HepG2 (cell line): ENCODE measurements around the gene AANAT. TPM values are rescaled to one million over a fixed set of nuclear protein-coding genes. Genes with fewer than 3 reads are reported as not detected.

ENCODE experiments used
- EHMT2 ChIP-seq: fragments of 200-600 bp; sonication (generic); IDR thresholded peaks from 2 replicates; pipeline ENCODE4 v1.7.0; 2017; ENCODE audit warnings: antibody characterized with exemption, low read depth, low read length, borderline replicate concordance
- ELF1 ChIP-seq: sonication (generic); formaldehyde crosslinking; IDR thresholded peaks from 2 replicates; pipeline ENCODE4 v1.4.0; 2020; ENCODE audit warnings: missing genetic modification reagents
- HDAC1 ChIP-seq: sonication (generic); formaldehyde crosslinking; IDR thresholded peaks from 2 replicates; pipeline ENCODE4 v1.5.1; 2020; ENCODE audit warnings: mild to moderate bottlenecking, missing genetic modification reagents
- HMG20A ChIP-seq: IDR thresholded peaks from 2 replicates; pipeline ENCODE4 v1.6.1; 2016; ENCODE audit warnings: borderline replicate concordance
- JARID2 ChIP-seq: sonication (generic); formaldehyde crosslinking; IDR thresholded peaks from 2 replicates; pipeline ENCODE4 v1.8.1; 2023; ENCODE audit warnings: missing genetic modification reagents, inconsistent platforms; ENCODE audit not compliant: insufficient replicate concordance
- MTERF4 ChIP-seq: sonication (generic); formaldehyde crosslinking; IDR thresholded peaks from 2 replicates; pipeline ENCODE4 v1.8.0; 2023; ENCODE audit warnings: mild to moderate bottlenecking, missing genetic modification reagents
- NCOA1 ChIP-seq: sonication (generic); formaldehyde crosslinking; IDR thresholded peaks from 2 replicates; pipeline ENCODE4 v1.9.0; 2021; ENCODE audit warnings: missing genetic modification reagents
- NR3C1 ChIP-seq: sonication (generic); formaldehyde crosslinking; IDR thresholded peaks from 2 replicates; pipeline ENCODE4 v1.4.0; 2020; ENCODE audit warnings: missing genetic modification reagents
- SATB2 ChIP-seq: sonication (generic); formaldehyde crosslinking; IDR thresholded peaks from 2 replicates; pipeline ENCODE4 v1.5.0; 2020; ENCODE audit warnings: missing genetic modification reagents
- SSRP1 ChIP-seq: IDR thresholded peaks from 2 replicates; pipeline ENCODE4 v1.6.1; 2016; ENCODE audit warnings: control low read depth
- YY1 ChIP-seq: IDR thresholded peaks from 2 replicates; pipeline ENCODE4 v1.6.1; 2011; ENCODE audit warnings: low read length, low read depth, moderate library complexity, mild to moderate bottlenecking; ENCODE audit not compliant: insufficient read depth, insufficient replicate concordance
- ZNF790 ChIP-seq: sonication (generic); formaldehyde crosslinking; IDR thresholded peaks from 2 replicates; pipeline ENCODE4 v1.8.0; 2022; ENCODE audit warnings: missing genetic modification reagents, mild to moderate bottlenecking, borderline replicate concordance
- polyA plus RNA-seq, 8 experiments: library from polyadenylated mRNA; depleted of rRNA in 3 of 8; stranded (reverse) in 7 of 8; unstranded in 1 of 8; fragments of >200 nt; fragmentation: Illumina TruSeq in 4 of 8; extraction: Trizol in 4 of 8; gene quantifications; 2 replicates each; pipeline versions ENCODE4 v1.2.1 to v1.2.3, GENCODE V29; 2011 to 2016; ENCODE audit warnings: low read depth in 4 of 8, missing spikeins in 1 of 8, mixed read lengths in 1 of 8; ENCODE audit not compliant: insufficient read depth in 1 of 8
- total RNA-seq, 5 experiments: library from RNA; depleted of rRNA; stranded (reverse); fragments of >200 nt; fragmentation: Illumina TruSeq; extraction: Trizol; gene quantifications; 2 replicates each; pipeline ENCODE4 v1.2.3, GENCODE V29; 2016; ENCODE audit warnings: low read depth in 1 of 5
- TF ChIP-seq, protein P1 (sequence below): sonication (generic); formaldehyde crosslinking; IDR thresholded peaks from 2 replicates; pipeline ENCODE4 v1.4.0; 2020; ENCODE audit warnings: mild to moderate bottlenecking, missing genetic modification reagents
- TF ChIP-seq, protein P2 (sequence below): fragments of 450-650 bp; IDR thresholded peaks from 2 replicates; pipeline ENCODE4 v1.6.1; 2017; ENCODE audit warnings: mild to moderate bottlenecking
- TF ChIP-seq, protein P3 (sequence below): sonication (generic); formaldehyde crosslinking; IDR thresholded peaks from 2 replicates; pipeline ENCODE4 v1.4.0; 2020; ENCODE audit warnings: mild to moderate bottlenecking, missing genetic modification reagents

Gene AANAT
- total and polyA plus RNA-seq, 2 of the 13 experiments (the other 11 are each of a cell fraction or from before 2014, with no cell fraction given), result 0.07 TPM; not detected in 1

GRCh38 chr17:76506408-76507345, 39.3 kb downstream of the AANAT start (continued):
- TF ChIP-seq HDAC1 (CRISPR knock-in tag) (no peak; the same call in 1 of the 2 replicates), HMG20A (CRISPR knock-in tag) (peak; percentile 27; the same call in 1 of the 2 replicates), YY1 (peak; percentile 57), EHMT2 (no peak), ELF1 (CRISPR knock-in tag) (no peak; the same call in 1 of the 2 replicates), SSRP1 (no peak), NR3C1 (CRISPR knock-in tag) (no peak), MTERF4 (CRISPR knock-in tag) (0 out of 2 replicates have a peak, but pooled peaks have one; percentile 84), SATB2 (CRISPR knock-in tag) (no peak), JARID2 (no peak), NCOA1 (CRISPR knock-in tag) (no peak), ZNF790 (CRISPR knock-in tag) (no peak)
- TF ChIP-seq, protein P1, sequence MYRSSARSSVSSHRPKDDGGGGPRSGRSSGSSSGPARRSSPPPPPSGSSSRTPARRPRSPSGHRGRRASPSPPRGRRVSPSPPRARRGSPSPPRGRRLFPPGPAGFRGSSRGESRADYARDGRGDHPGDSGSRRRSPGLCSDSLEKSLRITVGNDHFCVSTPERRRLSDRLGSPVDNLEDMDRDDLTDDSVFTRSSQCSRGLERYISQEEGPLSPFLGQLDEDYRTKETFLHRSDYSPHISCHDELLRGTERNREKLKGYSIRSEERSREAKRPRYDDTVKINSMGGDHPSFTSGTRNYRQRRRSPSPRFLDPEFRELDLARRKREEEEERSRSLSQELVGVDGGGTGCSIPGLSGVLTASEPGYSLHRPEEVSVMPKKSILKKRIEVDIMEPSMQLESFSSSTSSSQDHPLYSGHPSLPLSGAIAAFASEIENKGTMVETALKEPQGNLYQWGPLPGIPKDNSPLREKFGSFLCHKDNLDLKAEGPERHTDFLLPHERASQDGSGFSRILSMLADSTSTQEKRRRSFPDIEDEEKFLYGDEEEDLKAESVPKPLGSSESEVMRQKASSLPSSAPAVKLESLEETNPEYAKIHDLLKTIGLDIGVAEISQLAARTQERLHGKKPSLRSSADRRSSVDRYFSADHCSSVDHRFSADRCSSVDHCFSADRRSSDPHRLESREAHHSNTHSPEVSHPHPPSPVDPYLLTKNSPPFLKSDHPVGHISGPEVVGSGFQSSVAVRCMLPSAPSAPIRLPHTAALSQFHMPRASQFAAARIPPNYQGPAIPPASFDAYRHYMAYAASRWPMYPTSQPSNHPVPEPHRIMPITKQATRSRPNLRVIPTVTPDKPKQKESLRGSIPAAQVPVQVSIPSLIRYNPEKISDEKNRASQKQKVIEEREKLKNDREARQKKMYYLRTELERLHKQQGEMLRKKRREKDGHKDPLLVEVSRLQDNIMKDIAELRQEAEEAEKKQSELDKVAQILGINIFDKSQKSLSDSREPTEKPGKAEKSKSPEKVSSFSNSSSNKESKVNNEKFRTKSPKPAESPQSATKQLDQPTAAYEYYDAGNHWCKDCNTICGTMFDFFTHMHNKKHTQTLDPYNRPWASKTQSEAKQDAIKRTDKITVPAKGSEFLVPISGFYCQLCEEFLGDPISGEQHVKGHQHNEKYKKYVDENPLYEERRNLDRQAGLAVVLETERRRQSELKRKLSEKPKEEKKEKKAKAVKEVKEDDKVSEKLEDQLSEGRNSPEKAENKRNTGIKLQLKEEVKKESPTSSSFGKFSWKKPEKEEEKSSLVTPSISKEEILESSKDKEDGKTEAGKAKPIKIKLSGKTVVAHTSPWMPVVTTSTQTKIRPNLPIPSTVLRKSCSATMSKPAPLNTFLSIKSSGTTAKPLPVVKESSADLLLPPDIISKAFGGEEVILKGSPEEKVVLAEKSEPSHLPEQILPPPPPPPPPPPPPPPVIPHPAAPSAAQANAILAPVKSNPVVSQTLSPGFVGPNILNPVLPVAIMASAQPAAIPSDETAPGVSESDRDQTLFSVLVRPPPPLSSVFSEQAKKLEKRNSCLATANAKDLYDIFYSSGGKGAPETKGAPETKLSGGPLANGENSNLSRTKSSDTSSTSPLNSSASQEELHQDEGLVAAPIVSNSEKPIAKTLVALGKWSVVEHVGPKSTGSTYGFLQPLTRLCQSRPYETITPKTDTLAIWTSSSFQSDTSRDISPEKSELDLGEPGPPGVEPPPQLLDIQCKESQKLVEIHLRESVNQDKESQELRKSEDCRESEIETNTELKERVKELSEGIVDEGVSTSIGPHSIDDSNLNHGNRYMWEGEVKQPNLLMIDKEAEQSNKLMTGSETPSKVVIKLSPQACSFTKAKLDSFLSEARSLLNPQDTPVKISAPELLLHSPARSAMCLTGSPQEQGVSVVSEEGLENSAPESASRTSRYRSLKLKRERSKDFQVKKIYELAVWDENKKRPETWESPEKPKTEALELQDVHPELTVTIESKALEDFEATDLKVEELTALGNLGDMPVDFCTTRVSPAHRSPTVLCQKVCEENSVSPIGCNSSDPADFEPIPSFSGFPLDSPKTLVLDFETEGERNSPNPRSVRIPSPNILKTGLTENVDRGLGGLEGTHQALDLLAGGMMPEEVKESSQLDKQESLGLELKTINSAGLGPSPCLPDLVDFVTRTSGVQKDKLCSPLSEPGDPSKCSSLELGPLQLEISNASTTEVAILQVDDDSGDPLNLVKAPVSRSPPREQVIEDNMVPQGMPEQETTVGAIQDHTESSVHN (CRISPR knock-in tag), result no peak
- TF ChIP-seq, protein P2, sequence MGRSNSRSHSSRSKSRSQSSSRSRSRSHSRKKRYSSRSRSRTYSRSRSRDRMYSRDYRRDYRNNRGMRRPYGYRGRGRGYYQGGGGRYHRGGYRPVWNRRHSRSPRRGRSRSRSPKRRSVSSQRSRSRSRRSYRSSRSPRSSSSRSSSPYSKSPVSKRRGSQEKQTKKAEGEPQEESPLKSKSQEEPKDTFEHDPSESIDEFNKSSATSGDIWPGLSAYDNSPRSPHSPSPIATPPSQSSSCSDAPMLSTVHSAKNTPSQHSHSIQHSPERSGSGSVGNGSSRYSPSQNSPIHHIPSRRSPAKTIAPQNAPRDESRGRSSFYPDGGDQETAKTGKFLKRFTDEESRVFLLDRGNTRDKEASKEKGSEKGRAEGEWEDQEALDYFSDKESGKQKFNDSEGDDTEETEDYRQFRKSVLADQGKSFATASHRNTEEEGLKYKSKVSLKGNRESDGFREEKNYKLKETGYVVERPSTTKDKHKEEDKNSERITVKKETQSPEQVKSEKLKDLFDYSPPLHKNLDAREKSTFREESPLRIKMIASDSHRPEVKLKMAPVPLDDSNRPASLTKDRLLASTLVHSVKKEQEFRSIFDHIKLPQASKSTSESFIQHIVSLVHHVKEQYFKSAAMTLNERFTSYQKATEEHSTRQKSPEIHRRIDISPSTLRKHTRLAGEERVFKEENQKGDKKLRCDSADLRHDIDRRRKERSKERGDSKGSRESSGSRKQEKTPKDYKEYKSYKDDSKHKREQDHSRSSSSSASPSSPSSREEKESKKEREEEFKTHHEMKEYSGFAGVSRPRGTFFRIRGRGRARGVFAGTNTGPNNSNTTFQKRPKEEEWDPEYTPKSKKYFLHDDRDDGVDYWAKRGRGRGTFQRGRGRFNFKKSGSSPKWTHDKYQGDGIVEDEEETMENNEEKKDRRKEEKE, result no peak
- TF ChIP-seq, protein P3, sequence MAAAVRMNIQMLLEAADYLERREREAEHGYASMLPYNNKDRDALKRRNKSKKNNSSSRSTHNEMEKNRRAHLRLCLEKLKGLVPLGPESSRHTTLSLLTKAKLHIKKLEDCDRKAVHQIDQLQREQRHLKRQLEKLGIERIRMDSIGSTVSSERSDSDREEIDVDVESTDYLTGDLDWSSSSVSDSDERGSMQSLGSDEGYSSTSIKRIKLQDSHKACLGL (CRISPR knock-in tag), result peak; percentile 90; the same call in 1 of the 2 replicates
